Right lobe of liver (tissue), 6 donors: Measurements from ENCODE around the gene PPP1R15B. TPM values are rescaled to one million over a fixed set of nuclear protein-coding genes. Genes with fewer than 3 reads are reported as not detected.

ENCODE experiments used
- ATAC-seq, 4 donors: fragments of 200-7000 bp; cut with Tn5 transposase; one replicate each; pipeline ENCODE4 v1.9.1; 2020; ENCODE audit warnings: mild to moderate bottlenecking in 4 of 4, moderate library complexity in 4 of 4
- DNase-seq, 3 donors: peaks; one replicate each; pipeline ENCODE4 v3.0.0-alpha.2; 2020
- H3K27ac ChIP-seq, 3 donors: fragments of 200-600 bp; one replicate each; pipeline ENCODE4 v1.8.0; 2022
- H3K27me3 ChIP-seq, 2 donors: fragments of 200-600 bp; one replicate each; pipeline ENCODE4 v1.8.0; 2022
- H3K36me3 ChIP-seq, 4 donors: fragments of 200-600 bp; sonication (generic) in 1 of 4; one replicate each; pipeline versions ENCODE4 v1.5.1 to v1.8.0; 2017 to 2022; ENCODE audit warnings: control low read depth in 1 of 4
- H3K4me1 ChIP-seq, 4 donors: fragments of 200-600 bp; sonication (generic) in 1 of 4; one replicate each; pipeline versions ENCODE4 v1.5.1 to v1.8.0; 2017 to 2022; ENCODE audit warnings: control low read depth in 1 of 4
- H3K4me3 ChIP-seq, 3 donors: fragments of 200-600 bp; one replicate each; pipeline ENCODE4 v1.8.0; 2022
- H3K9me3 ChIP-seq, 4 donors: fragments of 200-600 bp; sonication (generic) in 1 of 4; one replicate each; pipeline versions ENCODE4 v1.5.1 to v1.8.0; 2017 to 2022; ENCODE audit warnings: control low read depth in 1 of 4
- CTCF ChIP-seq, 4 donors: fragments of 200-600 bp in 3 of 4; fragments of 450-650 bp in 1 of 4; IDR thresholded peaks; one replicate each; pipeline versions ENCODE4 v1.5.1 to v1.8.0; 2016 to 2022; ENCODE audit warnings: antibody characterized with exemption in 4 of 4, mild to moderate bottlenecking in 2 of 4
- POLR2A ChIP-seq: fragments of 450-650 bp; IDR thresholded peaks from one replicate; pipeline ENCODE4 v1.6.1; 2017; ENCODE audit warnings: antibody characterized with exemption, mild to moderate bottlenecking
- WGBS: methylation state at CpG from one replicate; pipeline ENCODE4 v1.1.6; 2018; ENCODE audit warnings: low coverage, low lambda C conversion rate; ENCODE audit not compliant: insufficient coverage; ENCODE audit errors: missing lambda C conversion rate; 5-methylcytosine and 5-hydroxymethylcytosine counted together
- intact Hi-C, 2 donors: fragments of 100-400 bp; cut with DNase I; formaldehyde crosslinking; loops; one replicate each; pipeline versions ENCODE4 v1.11.2 to v1.14.1; 2022
- total RNA-seq, 6 experiments: library from RNA; depleted of rRNA in 2 of 6; stranded (reverse); fragments of >200 nt in 2 of 6; fragmentation: NEBNext Ultra II Directional in 3 of 6; extraction: Animal tissue kit (Norgen Biotek cat#: 25700) in 3 of 6; gene quantifications; one replicate each; pipeline versions ENCODE4 v1.1.0 to v1.2.4, GENCODE V29; 2016 to 2023
- donor health status: DM: no; HTN: yes; CAD: no.
- donor health status: DM: no; HTN: no; CAD: no.
- donor health status: DM: no; HTN: no; CAD: no.
- donor health status: DM: no; HTN: yes; CAD: no.
- donor health status: DM: no; HTN: yes; CAD: no.

The PPP1R15B gene
- total RNA-seq, 6 experiments from 2014 or later: 28.6 to 43.6 (median 34.3) TPM

- no peak overlapping the region for H3K27ac ChIP-seq
- ATAC-seq: no peak
- no peaks in the 10 kb centered on the region for H3K27me3 ChIP-seq
- intact Hi-C loops: no loop called here
- no peak for DNase-seq
- peaks cover 5 to 55% (median 19%) of the 10 kb centered on the region in 4 donors for H3K36me3 ChIP-seq
- peaks cover 0 to 17% (median 0%) of the 10 kb centered on the region in 4 donors for H3K4me1 ChIP-seq
- no peaks in the 10 kb centered on the region for H3K9me3 ChIP-seq
- WGBS: 36% methylated on average over 2 of the region's 2 CpGs
- no peak for TF ChIP-seq CTCF (IDR thresholded peaks at IDR 0.05)
- TF ChIP-seq POLR2A: no peak
- no peak overlapping the region for H3K4me3 ChIP-seq
Observed at GRCh38 chr1:204404629-204405028, 7.0 kb downstream of the PPP1R15B start.

GRCh38 chr1:204402391-204402790 lies 9.2 kb downstream of the PPP1R15B start:
- TF ChIP-seq POLR2A (no peak), CTCF (IDR thresholded peaks at IDR 0.05) (no peak)
- no peak for DNase-seq
- Histone ChIP-seq H3K27ac (no peak overlapping the region), H3K36me3 (peaks cover 5 to 62% (median 22%) of the 10 kb centered on the region in 4 donors), H3K4me3 (no peak overlapping the region), H3K9me3 (no peaks in the 10 kb centered on the region), H3K27me3 (no peaks in the 10 kb centered on the region), H3K4me1 (peaks cover 0 to 17% (median 0%) of the 10 kb centered on the region in 4 donors)
- intact Hi-C loops: no loop called here
- no peak for ATAC-seq
- 91% methylated on average over 4 of the region's 4 CpGs for WGBS

- intact Hi-C loops: no loop called here
- Histone ChIP-seq H3K9me3 (no peaks in the 10 kb centered on the region), H3K4me3 (no peak overlapping the region), H3K36me3 (peaks cover 5 to 62% (median 22%) of the 10 kb centered on the region in 4 donors), H3K4me1 (peaks cover 0 to 14% (median 0%) of the 10 kb centered on the region in 4 donors), H3K27me3 (no peaks in the 10 kb centered on the region), H3K27ac (no peak overlapping the region)
- DNase-seq (no peak), ATAC-seq (no peak)
- no peak for TF ChIP-seq POLR2A
- TF ChIP-seq CTCF (IDR thresholded peaks at IDR 0.05): no peak
- 93% methylated on average over 2 of the region's 3 CpGs for WGBS
Observed at GRCh38 chr1:204401730-204402129, 9.9 kb downstream of the PPP1R15B start.

GRCh38 chr1:204400882-204401510 lies 10.6 kb downstream of the PPP1R15B start:
- intact Hi-C loops: no loop called here

More at GRCh38 chr1:204400882-204401510, 10.6 kb downstream of the PPP1R15B start:
- 77% methylated on average over 6 of the region's 6 CpGs for WGBS
- ATAC-seq (no peak), DNase-seq (no peak)
- H3K27me3 ChIP-seq: no peaks in the 10 kb centered on the region
- TF ChIP-seq POLR2A: no peak
- TF ChIP-seq CTCF (IDR thresholded peaks at IDR 0.05): no peak
- H3K9me3 ChIP-seq: no peaks in the 10 kb centered on the region
- no peak overlapping the region for H3K27ac ChIP-seq
- H3K4me1 ChIP-seq: peaks cover 0 to 7% (median 0%) of the 10 kb centered on the region in 4 donors
- H3K36me3 ChIP-seq: peaks cover 5 to 57% (median 21%) of the 10 kb centered on the region in 4 donors
- H3K4me3 ChIP-seq: no peak overlapping the region
